Activated naive CD8-positive, alpha-beta T cell treated with anti-CD3 and anti-CD28 coated beads, Interleukin-2, amount 50 U/mL, for 16 hours (primary cell): ENCODE data around the gene SLC25A36.
"Not testable (repeated sequence)": the region's sequence is repeated elsewhere in the genome, so short reads cannot be mapped to it uniquely, and the experiment has no call there.

Experiments used
- DNase-seq: peaks from one replicate; pipeline ENCODE4 v3.0.0-alpha.2; 2020; ENCODE audit warnings: low read depth, low spot score

The SLC25A36 gene

GRCh38 chr3:140931801-140932200, 9.8 kb upstream of the SLC25A36 start:
- DNase-seq = no peak

DNA sequence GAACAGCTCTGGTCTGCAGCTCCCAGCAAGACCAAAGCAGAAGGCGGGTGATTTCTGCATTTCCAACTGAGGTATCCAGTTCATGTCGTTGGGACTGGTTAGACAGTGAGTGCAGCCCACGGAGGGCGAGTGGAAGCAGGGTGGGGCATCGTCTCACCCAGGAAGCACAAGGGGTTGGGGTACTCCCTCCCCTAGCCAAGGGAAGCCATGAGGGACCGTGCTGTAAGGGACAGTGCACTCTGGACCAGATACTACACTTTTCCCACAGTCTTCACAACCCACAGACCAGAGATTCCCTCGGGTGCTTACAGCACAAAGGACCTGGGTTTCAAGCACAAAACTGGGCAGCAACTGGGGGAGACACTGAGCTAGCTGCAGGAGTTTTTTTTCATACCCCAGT, 8.5 kb upstream of the SLC25A36 start:
- DNase-seq = no peak

- DNase-seq = no peak
These were observed 8.1 kb upstream of the SLC25A36 start for GRCh38 chr3:140933552-140933951.

GRCh38 chr3:140939305-140939704, 2.3 kb upstream of the SLC25A36 start:
- DNase-seq = not testable (repeated sequence)

DNA sequence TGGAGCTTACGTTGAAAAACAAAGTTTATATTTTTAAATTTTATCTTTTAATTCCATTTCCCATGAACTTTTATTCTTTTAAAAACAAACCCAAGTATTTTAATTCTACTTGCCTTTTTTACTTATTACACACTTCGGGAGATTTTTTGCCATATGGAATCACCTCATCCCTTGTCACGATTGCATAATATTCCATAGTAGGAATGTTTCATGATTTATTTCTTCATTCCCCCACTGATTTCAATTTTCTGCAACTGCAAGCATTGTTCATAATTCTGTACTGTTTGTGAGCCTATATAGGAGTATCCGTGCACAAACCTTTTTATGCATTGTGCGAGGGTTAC, 574 bp upstream of the SLC25A36 start:
- DNase-seq = no peak

DNA sequence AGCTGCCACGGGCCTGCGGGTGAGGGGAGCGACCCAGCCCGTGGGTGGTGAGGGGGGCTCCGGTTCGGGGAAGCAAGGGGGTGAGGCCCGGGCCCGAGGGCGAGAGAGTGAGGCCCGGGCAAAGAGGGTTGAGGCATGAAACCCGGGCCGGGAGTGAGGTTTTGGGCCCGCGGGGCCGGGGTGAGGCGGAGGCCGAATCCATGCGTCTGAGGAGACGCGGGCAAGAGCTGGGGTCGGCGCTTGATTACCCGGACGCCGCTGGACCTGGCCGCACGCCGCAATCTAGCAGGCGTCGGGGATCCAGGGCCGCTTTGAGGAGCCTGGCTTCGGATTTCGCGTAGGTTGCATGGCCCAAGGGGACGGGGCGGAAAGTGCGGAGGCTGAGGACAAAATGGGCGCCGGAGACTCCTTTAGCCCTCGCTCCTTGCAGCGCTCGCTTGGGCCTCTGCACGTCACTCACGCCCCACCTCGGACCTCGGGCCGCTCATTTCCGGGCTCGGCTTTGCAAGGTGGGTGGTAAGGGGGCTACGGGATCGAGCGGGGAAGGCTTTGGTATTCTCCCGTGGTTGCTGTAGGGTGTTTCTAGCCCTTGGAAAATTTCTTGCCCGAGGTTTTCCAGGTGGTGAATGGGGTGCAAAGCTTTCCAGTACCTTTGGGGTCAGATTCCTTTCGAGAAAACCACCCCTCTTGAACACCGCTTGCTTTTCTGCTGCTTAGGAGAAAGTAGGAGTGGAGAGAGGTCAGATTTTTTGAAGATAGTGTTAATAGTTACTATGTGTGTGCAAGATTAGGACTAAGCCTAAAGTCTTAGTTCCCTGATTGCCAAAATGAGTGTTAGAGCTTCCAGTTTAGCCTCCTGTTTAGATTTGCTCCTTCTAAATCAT, 827 bp downstream of the SLC25A36 start:
- peak; percentile 1 for DNase-seq

- DNase-seq = no peak
These were observed 2.3 kb downstream of the SLC25A36 start for GRCh38 chr3:140943781-140944552.

GRCh38 chr3:140948460-140949249, 7.0 kb downstream of the SLC25A36 start:
- DNase-seq = no peak

DNA sequence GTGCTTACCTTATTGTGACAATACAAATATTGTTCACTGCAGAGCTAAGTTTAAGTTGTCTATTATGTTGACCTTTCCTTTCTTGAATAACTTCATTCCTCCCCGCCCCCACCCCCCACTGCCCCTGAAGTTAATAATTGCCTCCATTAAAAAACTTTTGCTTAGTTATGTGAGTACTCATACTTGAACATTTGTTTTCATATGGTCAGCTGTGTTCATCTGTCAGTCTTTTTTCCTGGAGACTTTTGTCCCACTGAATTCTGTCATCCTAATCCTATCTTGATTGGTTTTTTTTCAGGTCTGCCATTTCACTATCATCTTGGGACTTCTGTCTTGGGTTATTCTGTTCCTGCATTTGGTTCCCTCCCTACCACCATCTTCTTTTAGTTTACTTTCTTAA, 8.5 kb downstream of the SLC25A36 start:
- DNase-seq = no peak

DNA sequence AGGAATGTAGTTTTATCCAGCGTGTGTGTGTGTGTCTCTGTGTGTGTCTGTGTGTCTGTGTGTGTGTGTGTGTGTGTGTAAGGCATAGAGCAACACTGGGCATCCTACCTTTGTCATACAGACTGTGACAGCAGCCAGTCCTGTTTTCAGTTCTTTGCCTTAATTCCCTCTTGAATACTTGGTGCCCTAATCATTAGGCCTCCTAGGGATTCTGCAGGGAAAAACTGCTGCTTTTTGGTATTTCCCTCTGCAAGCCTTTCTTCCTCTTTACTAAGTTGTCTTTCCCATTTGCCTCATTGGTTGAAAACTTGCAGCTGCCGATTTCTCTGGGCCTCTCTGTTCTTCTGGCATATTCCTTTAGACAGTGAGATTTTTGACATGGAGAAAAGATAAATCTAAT, 9.2 kb downstream of the SLC25A36 start:
- no peak for DNase-seq

DNA sequence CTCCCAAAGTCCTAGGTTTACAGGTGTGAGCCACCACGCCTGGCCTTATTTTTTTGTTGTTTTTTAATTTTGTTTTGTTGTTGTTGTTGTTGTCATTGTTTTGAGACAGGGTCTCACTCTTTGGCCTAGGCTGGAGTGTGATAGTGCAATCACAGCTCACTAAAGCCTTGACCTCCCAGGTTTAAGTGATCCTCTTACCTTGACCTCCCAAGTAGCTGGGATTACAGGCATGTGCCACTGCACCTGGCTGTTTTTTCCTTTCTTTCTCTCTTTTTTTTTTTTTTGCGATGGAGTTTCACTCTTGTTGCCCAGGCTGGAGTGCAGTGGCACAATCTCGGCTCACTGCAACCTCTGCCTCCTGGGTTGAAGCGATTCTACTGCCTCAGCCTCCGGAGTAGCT, 10.1 kb downstream of the SLC25A36 start:
- DNase-seq = not testable (repeated sequence)

- no peak for DNase-seq
These were observed 11.7 kb downstream of the SLC25A36 start for GRCh38 chr3:140953028-140953960.

DNA sequence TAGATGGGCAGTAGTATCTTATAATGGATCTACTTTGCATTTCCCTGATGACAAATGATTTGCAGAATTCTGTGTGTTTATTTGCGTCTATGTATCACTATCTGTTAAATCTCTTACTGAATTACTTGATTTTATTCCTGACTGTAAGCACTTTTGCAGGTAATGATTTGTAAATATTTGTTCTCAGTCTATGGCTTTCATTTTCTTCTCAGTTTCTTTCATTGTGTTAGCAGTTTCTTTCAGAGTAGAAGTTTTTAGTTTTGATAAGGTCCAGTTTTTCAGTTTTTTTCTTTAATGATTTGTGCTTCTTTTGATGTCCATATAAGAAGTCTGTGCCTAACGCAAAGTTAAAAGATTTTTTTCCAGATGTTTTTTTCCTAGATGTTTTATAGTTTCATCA, 12.9 kb downstream of the SLC25A36 start:
- no peak for DNase-seq

DNA sequence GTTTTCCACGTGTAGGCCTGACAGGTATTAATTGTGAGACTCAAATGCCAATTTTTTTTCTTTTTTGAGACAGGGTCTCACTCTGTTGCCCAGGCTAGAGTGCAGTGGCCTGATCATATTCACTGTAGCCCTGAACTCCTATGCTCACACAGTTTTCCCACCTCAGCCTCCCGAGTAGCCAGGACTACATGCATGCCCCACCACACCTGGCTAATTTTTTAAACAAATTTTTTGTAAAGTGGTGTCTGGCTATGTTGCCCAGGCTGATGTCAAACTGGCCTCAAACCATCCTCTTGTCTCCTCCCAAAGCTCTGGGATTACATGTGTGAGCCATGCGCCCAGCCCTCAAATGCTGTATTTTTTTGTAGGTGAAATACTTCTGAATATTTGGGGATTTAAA, 14.0 kb downstream of the SLC25A36 start:
- DNase-seq = no peak

GRCh38 chr3:140956058-140956835, 14.6 kb downstream of the SLC25A36 start:
- no peak for DNase-seq

DNA sequence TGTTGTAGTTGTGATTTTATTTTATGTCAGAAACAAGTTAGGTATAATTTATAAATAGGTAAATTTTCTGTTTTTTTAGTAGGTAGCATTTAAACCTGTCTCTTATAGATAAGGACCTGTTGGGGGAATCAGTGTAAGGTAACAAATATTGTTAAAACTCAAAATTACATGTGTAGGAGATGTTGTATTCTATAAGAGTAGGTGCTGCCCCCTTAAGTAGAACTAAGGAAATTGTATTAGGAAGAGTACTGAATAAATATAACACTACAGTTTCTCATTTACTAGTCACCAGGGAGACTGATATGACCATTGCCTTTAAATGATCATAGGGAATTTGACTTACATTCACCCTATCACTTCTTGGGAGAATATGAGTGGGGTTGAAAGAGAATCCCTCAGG, 31.2 kb downstream of the SLC25A36 start:
- no peak for DNase-seq

DNA sequence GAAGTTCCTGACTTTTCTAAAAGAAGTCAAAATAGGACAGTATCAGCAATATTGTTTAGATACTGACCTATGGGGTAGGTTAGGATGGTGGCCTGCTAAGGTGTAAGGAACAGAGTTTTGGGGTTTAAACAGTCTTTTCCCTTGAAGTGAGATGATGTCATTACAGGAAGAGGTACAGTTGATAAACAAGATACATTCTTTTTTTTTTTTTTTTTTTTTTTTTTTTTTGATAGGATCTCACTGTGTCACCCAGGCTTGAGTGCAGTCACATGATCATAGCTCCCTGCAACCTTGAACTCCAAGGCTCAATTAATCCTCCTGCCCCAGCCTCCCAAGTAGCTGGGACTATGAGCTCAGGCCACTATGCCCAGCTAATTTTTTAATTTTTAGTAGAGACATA, 33.3 kb downstream of the SLC25A36 start:
- DNase-seq = no peak

DNA sequence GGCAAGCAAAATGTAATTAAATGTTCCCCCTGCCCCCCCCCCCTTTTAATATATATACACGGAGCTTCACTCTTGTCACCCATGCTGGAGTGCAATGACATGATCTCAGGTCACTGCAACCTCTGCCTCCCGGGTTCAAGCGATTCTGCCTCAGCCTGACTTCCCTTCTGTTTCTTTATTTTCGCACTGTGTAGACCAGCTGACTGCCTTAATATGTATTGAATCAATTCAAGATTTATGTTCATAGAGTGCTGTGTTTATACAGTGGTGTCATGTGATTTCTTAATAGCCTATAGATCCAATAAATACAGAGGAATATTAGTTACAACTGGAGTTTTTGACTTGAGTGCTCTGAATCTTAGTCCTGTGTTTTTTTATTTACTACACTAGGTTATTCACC, 39.0 kb downstream of the SLC25A36 start:
- no peak for DNase-seq

DNA sequence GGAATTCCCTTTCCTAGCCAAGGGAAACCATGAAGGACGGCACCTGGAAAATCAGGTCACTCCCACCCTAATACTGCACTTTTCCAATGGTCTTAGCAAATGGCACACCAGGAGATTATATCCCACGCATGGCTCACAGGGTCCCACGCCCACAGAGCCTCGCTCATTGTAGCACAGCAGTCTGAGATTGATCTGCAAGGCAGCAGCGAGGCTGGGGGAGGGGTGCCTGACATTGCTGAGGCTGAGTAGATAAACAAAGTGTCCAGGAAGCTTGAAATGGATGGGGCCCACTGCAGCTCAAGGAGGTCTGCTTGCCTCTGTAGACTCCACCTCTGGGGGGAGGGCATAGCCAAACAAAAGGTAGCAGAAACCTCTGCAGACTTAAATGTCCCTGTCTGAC, 46.2 kb downstream of the SLC25A36 start:
- DNase-seq = not testable (repeated sequence)

DNA sequence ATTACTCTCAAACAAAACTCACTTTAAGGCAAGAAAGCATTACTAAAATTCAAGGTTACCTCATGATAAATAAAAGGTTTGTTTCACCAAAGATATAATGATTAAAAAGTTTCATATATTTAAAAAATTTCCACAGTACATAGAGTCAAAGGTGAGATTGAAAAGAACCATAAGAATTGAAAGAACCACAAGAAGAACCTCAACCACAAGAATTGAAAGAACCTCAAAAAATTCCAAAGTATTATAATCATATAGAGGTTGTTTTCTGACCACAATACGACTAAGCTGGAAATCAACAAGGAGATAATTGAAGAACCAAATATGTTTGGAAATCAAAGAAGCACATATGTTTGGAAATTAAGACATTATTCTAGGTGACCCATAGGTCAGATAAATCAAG, 52.7 kb downstream of the SLC25A36 start:
- no peak for DNase-seq
